Adrenal gland (tissue), 12 donors: ENCODE measurements around the gene MANEA. TPM values are rescaled to one million over a fixed set of nuclear protein-coding genes. Genes with fewer than 3 reads are reported as not detected.

Source experiments
- DNase-seq, 7 donors: peaks; one replicate each; pipeline ENCODE4 v3.0.0-alpha.2; 2019 to 2020
- H3K27ac ChIP-seq, 5 donors: fragments of 200-600 bp; sonication (generic) in 4 of 5; 1 replicate in 3 of 5; 2 replicates in 2 of 5; pipeline versions ENCODE4 v1.5.1 to v1.8.0; 2016 to 2020; ENCODE audit warnings: mild to moderate bottlenecking in 1 of 5
- H3K27me3 ChIP-seq: fragments of 200-600 bp; 2 replicates; pipeline ENCODE4 v1.8.0; 2021
- H3K36me3 ChIP-seq, 2 donors: fragments of 200-600 bp; replicated peaks in 1 of 2; 1 replicate in 1 of 2; 2 replicates in 1 of 2; pipeline versions ENCODE4 v1.5.1 to v1.8.0; 2018 to 2022
- H3K4me1 ChIP-seq, 2 donors: fragments of 200-600 bp; replicated peaks in 1 of 2; 1 replicate in 1 of 2; 2 replicates in 1 of 2; pipeline versions ENCODE4 v1.5.1 to v1.8.0; 2018 to 2021
- H3K4me3 ChIP-seq, 4 donors: fragments of 200-600 bp; sonication (generic) in 3 of 4; one replicate each; pipeline ENCODE4 v1.5.1; 2016 to 2018
- H3K9me3 ChIP-seq, 3 donors: fragments of 200-600 bp; sonication (generic) in 1 of 3; replicated peaks in 1 of 3; 1 replicate in 2 of 3; 2 replicates in 1 of 3; pipeline versions ENCODE4 v1.5.1 to v1.8.0; 2016 to 2021
- POLR2A ChIP-seq, 2 donors: fragments of 450-650 bp; IDR thresholded peaks; one replicate each; pipeline ENCODE4 v1.6.1; 2017; ENCODE audit warnings: antibody characterized with exemption in 2 of 2, mild to moderate bottlenecking in 2 of 2, moderate library complexity in 1 of 2
- WGBS, 4 donors: extraction: QIAGEN DNeasy Blood & Tissue Kit in 2 of 4; methylation state at CpG; one replicate each; pipeline versions ENCODE4 v1.1.5 to v1.1.7; 2013 to 2017; 5-methylcytosine and 5-hydroxymethylcytosine counted together
- intact Hi-C, 2 donors: fragments of 100-400 bp; cut with DNase I; formaldehyde crosslinking; loops; one replicate each; pipeline versions ENCODE4 v1.14.1 to v1.15.0; 2022 to 2023
- polyA plus RNA-seq, 3 donors: library from polyadenylated mRNA; stranded (reverse); fragments of 200-250 nt in 2 of 3; fragments of 350-450 nt in 1 of 3; fragmentation: Illumina TruSeq in 1 of 3; extraction: RNeasy Lipid Tissue Mini Kit (QIAGEN cat#74804) in 1 of 3; gene quantifications; one replicate each; pipeline ENCODE4 v1.2.3, GENCODE V29; 2013 to 2014
- total RNA-seq, 9 donors: library from RNA; depleted of rRNA in 4 of 9; stranded (reverse); fragments of >200 nt in 4 of 9; fragments of 120-200 nt in 1 of 9; fragmentation: NEBNext Ultra II Directional in 1 of 9; extraction: Animal tissue kit (Norgen Biotek cat#: 25700) in 1 of 9; gene quantifications; one replicate each; pipeline versions ENCODE4 v1.1.0 to v1.2.4, GENCODE V29; 2013 to 2023
- TF ChIP-seq, protein P1 (sequence below), 6 experiments: fragments of 450-650 bp in 4 of 6; fragments of 200-600 bp in 2 of 6; sonication (generic) in 1 of 6; IDR thresholded peaks; 1 replicate in 5 of 6; 2 replicates in 1 of 6; pipeline versions ENCODE4 v1.5.1 to v1.8.0; 2016 to 2021; ENCODE audit warnings: antibody characterized with exemption in 6 of 6, mild to moderate bottlenecking in 2 of 6, moderate library complexity in 1 of 6
- donor health status: healthy with polysubstance abuse.
- donor health status: Bipolar disorder and iron deficiency.
- donor health status: DM: yes; HTN: yes; CAD: no.
- donor health status: DM: no; HTN: no; CAD: no.
- donor health status: DM: no; HTN: no; CAD: no.
- donor health status: DM: yes; HTN: yes; CAD: no.

The MANEA gene
- total and polyA plus RNA-seq, 12 donors = 1.1 to 18.7 (median 10.5) TPM

DNA sequence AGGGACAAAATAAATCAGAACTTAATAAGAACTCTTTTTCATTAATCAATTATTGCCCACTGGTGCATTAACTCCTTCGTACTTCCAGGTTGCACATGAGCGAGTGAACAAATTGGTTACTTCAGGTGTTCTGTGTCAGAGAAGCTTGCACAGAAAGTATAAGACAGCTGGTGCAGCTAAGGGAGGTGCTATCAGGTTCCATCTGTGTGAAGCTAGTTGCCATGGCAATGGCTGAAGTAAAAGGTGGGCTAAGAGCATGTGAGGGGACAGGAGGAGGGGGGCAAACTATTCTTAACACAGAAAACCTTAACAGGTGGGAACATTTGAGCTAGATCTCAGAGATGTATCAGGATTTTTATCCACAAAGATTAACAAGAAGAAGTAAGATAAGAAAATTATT, 81.6 kb downstream of the MANEA start:
- TF ChIP-seq, protein P1, sequence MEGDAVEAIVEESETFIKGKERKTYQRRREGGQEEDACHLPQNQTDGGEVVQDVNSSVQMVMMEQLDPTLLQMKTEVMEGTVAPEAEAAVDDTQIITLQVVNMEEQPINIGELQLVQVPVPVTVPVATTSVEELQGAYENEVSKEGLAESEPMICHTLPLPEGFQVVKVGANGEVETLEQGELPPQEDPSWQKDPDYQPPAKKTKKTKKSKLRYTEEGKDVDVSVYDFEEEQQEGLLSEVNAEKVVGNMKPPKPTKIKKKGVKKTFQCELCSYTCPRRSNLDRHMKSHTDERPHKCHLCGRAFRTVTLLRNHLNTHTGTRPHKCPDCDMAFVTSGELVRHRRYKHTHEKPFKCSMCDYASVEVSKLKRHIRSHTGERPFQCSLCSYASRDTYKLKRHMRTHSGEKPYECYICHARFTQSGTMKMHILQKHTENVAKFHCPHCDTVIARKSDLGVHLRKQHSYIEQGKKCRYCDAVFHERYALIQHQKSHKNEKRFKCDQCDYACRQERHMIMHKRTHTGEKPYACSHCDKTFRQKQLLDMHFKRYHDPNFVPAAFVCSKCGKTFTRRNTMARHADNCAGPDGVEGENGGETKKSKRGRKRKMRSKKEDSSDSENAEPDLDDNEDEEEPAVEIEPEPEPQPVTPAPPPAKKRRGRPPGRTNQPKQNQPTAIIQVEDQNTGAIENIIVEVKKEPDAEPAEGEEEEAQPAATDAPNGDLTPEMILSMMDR (IDR thresholded peaks at IDR 0.05) = no peak
- no peak for TF ChIP-seq POLR2A (IDR thresholded peaks at IDR 0.05)
- H3K27me3 ChIP-seq = no peaks in the 10 kb centered on the region
- no peaks in the 10 kb centered on the region for H3K4me1 ChIP-seq
- intact Hi-C loops = no loop called here
- H3K27ac ChIP-seq = no peak overlapping the region
- H3K9me3 ChIP-seq = no peaks in the 10 kb centered on the region
- WGBS, 4 donors = 78 to 81% (median 80%) methylated on average over 2 of the region's 2 CpGs
- H3K36me3 ChIP-seq = no peaks in the 10 kb centered on the region
- no peak overlapping the region for H3K4me3 ChIP-seq
- no peak for DNase-seq
